Uterus (tissue), 2 donors: ENCODE data around the gene ZNF615.
"Not testable (repeated sequence)": the region's sequence is repeated elsewhere in the genome, so short reads cannot be mapped to it uniquely, and the experiment has no call there.

Source experiments
- POLR2A ChIP-seq, 2 donors: fragments of 450-650 bp; IDR thresholded peaks; one replicate each; pipeline ENCODE4 v1.6.1; 2016; ENCODE audit warnings: antibody characterized with exemption in 2 of 2, mild to moderate bottlenecking in 1 of 2, moderate library complexity in 1 of 2
- TF ChIP-seq, protein P1 (sequence below), 4 experiments: fragments of 200-600 bp in 2 of 4; fragments of 450-650 bp in 2 of 4; sonication (generic) in 2 of 4; IDR thresholded peaks; one replicate each; pipeline ENCODE4 v1.5.1; 2016 to 2019; ENCODE audit warnings: antibody characterized with exemption in 4 of 4, mild to moderate bottlenecking in 2 of 4, moderate library complexity in 1 of 4

DNA sequence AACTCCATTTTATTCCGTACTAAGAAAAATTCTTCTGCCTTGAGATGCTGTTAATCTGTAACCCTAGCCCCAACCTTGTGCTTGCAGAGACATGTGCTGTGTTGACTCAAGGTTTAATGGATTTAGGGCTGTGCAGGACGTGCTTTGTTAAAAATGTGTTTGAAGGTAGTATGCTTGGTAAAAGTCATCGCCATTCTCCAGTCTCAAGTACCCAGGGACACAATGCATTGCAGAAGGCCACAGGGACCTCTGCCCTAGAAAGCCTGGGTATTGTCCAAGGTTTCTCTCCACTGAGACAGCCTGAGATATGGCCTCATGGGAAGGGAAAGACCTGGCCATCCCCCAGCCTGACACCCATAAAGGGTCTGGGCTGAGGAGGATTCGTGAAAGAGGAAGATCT is 50.2 kb downstream of the ZNF615 start:
- not testable (repeated sequence) for TF ChIP-seq POLR2A (IDR thresholded peaks at IDR 0.05)
- TF ChIP-seq, protein P1, sequence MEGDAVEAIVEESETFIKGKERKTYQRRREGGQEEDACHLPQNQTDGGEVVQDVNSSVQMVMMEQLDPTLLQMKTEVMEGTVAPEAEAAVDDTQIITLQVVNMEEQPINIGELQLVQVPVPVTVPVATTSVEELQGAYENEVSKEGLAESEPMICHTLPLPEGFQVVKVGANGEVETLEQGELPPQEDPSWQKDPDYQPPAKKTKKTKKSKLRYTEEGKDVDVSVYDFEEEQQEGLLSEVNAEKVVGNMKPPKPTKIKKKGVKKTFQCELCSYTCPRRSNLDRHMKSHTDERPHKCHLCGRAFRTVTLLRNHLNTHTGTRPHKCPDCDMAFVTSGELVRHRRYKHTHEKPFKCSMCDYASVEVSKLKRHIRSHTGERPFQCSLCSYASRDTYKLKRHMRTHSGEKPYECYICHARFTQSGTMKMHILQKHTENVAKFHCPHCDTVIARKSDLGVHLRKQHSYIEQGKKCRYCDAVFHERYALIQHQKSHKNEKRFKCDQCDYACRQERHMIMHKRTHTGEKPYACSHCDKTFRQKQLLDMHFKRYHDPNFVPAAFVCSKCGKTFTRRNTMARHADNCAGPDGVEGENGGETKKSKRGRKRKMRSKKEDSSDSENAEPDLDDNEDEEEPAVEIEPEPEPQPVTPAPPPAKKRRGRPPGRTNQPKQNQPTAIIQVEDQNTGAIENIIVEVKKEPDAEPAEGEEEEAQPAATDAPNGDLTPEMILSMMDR (IDR thresholded peaks at IDR 0.05), result not testable (repeated sequence)
